Measurements from ENCODE around the gene TBC1D17.

The TBC1D17 gene

DNA sequence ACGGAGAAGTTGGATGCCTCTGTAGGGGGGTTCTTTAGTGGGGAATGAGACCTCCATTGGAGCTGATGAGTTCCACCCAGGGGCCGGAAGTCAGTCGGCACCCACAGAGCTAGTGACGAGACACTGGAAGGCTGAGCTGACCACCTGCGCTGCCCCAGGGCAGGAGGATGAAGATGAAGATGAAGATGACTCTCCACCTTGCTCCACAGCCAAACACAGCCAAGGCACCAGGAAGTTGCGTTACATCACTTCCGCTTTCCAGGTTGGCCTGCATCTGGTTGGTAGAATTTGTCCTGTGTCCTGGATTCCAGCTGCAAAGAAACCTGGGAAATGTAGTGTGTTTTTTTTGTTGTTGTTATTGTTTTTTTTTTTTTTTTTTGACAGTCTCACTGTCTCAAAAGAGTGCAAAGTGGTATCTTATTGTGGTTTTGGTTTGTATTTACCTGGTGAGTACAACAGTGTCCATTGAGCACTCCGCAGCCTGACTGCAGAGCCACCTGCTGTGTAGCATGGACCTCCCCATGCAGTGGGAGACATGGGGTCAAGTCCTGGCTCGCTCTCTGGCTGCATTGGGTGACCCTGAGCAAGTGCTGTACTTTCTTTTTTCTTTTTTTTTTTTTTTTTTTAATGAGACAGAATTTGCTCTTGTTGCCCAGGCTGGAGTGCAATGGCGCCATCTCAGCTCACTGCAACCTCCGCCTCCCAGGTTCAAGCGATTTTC is 1.9 kb downstream of the TBC1D17 start:
- DNase-seq (ENCODE audit: low spot score) = no peak
- TF ChIP-seq, protein P1, sequence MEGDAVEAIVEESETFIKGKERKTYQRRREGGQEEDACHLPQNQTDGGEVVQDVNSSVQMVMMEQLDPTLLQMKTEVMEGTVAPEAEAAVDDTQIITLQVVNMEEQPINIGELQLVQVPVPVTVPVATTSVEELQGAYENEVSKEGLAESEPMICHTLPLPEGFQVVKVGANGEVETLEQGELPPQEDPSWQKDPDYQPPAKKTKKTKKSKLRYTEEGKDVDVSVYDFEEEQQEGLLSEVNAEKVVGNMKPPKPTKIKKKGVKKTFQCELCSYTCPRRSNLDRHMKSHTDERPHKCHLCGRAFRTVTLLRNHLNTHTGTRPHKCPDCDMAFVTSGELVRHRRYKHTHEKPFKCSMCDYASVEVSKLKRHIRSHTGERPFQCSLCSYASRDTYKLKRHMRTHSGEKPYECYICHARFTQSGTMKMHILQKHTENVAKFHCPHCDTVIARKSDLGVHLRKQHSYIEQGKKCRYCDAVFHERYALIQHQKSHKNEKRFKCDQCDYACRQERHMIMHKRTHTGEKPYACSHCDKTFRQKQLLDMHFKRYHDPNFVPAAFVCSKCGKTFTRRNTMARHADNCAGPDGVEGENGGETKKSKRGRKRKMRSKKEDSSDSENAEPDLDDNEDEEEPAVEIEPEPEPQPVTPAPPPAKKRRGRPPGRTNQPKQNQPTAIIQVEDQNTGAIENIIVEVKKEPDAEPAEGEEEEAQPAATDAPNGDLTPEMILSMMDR (IDR thresholded peaks at IDR 0.05; ENCODE audit: extremely low read depth, missing control alignments) = no peak

DNA sequence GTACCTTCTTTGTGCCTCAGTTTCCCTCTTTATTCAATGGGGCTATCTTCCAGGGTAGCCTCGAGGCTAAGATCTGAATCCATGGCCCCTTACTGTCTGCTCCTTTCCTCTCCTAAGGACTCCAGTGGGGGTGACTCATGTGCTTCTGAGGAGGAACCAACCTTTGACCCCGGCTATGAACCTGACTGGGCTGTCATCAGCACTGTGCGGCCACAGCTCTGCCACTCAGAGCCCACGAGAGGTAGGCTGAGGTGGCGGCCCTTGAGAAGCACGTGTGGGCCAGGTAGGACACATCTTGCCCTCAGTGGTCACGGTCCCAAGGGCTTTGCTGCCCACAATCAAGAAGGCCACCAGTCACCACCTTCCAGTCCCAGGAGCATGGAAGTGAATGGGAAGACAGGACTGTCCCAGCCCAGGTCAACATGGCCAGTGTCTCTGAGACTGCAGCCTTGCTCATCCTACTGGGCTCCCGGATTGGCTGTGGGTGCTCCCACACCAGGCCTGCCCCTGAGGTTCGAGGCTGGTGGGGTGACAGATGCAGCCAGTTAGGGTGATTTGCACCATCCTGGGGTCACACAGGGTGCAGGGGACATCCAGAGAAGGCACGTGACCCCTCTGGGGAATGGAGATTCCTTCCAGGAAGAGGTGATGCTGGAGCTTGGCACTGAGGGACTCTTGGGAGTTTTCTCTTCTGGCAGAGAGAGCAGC is 2.8 kb downstream of the TBC1D17 start:
- no peak for DNase-seq (ENCODE audit: low spot score)
- TF ChIP-seq, protein P1 (IDR thresholded peaks at IDR 0.05; ENCODE audit: extremely low read depth, missing control alignments) = no peak

DNA sequence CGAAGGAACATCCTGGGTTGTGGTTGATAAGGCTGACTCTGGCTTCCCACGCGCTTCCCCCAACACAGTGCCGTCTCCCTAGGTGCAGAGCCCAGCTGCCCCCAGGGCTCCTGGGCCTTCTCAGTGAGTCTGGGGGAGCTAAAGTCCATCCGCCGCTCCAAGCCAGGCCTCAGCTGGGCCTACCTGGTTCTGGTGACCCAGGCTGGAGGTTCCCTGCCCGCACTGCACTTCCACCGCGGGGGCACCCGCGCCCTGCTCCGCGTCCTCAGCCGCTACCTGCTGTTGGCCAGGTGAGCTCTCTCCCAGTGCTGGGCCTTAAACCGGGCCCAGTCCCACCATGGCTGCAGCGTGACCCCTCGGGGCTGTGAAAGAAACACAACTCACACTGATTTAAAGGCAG is 3.7 kb downstream of the TBC1D17 start:
- no peak for DNase-seq (ENCODE audit: low spot score)
- TF ChIP-seq, protein P1 (IDR thresholded peaks at IDR 0.05; ENCODE audit: extremely low read depth, missing control alignments) = no peak

DNA sequence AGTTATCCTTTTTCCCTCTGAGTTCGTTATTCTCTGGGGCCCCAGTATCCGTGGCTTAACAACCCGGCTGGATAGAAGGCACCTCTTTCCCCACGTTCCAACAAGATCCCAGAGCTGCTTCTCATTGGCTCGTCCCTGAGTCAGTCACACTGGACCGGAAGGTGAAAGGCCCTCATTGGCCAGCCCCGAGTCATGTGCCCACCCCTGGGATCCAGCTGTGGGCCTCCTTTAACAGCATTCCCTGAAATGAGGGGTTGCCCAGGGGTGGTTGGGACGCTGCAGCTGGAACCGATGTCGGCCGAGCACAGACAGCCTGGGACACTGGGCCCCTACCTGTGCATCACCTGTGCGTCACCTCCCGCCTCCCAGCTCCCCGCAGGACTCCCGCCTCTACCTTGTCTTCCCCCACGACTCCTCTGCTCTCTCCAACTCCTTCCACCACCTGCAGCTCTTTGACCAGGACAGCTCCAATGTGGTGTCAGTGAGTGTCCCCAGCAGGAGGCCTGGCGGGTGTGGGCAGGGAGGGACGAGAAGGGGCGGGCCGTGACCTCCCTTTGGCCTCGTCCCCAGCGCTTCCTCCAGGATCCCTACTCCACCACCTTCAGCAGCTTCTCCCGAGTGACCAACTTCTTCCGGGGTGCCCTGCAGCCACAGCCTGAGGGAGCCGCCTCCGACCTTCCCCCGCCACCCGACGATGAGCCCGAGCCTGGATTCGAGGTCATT is 4.3 kb downstream of the TBC1D17 start:
- TF ChIP-seq, protein P1 (IDR thresholded peaks at IDR 0.05; ENCODE audit: extremely low read depth, missing control alignments) = no peak
- DNase-seq (ENCODE audit: low spot score) = no peak

DNA sequence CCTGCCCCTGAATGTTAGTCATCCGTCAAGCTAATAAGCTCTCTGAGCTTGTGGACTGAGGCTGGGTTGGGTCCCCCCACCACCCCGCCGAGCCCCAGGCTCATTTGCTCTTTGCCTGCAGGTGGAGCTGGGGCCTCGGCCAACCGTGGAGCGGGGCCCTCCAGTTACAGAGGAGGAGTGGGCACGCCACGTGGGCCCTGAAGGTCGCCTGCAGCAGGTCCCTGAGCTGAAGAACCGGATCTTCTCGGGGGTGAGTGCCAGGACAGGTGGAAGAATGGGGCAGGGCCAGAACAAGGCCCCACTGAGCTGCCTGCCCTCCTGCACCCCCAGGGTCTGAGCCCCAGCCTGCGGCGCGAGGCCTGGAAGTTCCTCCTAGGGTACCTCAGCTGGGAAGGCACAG is 5.1 kb downstream of the TBC1D17 start:
- no peak for DNase-seq (ENCODE audit: low spot score)
- TF ChIP-seq, protein P1 (IDR thresholded peaks at IDR 0.05; ENCODE audit: extremely low read depth, missing control alignments) = no peak

DNA sequence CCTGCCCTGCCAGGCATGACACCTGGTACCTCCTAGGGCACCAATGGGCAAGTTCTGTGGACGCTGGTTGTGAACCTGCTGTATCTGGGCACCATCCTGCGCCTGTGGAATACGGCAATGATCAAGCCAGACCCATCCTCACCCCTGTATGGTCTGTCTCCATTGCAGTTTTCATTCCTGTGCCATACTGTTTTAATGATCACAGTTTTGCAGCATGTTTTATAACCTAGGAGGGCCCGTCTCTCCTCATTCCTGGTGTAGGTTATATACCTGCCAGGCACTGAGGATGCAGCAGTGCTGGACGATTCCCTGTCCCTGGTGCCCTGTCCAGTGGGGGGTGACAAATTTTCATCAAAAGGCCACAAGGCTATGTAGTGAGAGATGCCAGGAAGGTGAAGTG is 5.6 kb downstream of the TBC1D17 start:
- TF ChIP-seq, protein P1 (IDR thresholded peaks at IDR 0.05; ENCODE audit: extremely low read depth, missing control alignments) = no peak
- no peak for DNase-seq (ENCODE audit: low spot score)

DNA sequence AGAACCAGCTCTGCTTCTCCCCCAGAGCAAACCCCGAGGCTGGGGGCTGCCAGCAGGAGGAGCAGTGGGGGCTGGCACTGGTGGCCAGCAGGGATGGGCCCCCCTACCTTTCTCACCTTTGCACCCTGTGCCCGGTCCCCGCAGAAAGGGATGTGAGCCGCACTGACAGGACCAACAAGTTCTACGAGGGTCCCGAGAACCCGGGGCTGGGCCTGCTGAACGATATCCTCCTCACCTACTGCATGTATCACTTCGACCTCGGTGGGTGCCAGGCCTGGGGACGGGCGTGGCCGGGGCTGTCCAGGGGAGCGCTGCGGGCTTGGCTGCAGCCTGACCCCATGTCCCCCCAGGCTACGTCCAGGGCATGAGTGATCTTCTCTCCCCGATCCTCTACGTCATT is 6.6 kb downstream of the TBC1D17 start:
- TF ChIP-seq, protein P1 (IDR thresholded peaks at IDR 0.05; ENCODE audit: extremely low read depth, missing control alignments) = no peak
- DNase-seq (ENCODE audit: low spot score) = no peak

Data from GM20000 (cell line).